Neuronal stem cell (in vitro differentiated cells): ENCODE data around the gene UBE3B.
A peak's percentile ranks its signal among the peaks of the same experiment; 100 is the strongest.

Experiments
- DNase-seq: peaks from one replicate; pipeline ENCODE4 v3.0.0-alpha.2; 2013; ENCODE audit warnings: low spot score
- H2AFZ ChIP-seq: one replicate; pipeline ENCODE4 v1.6.1; 2013; ENCODE audit warnings: mild to moderate bottlenecking, low read length, inconsistent platforms
- H2AK5ac ChIP-seq: 2 replicates; pipeline ENCODE4 v1.6.1; 2013; ENCODE audit warnings: low read depth, mild to moderate bottlenecking, inconsistent platforms, low read length, moderate library complexity, mixed read lengths
- H2BK120ac ChIP-seq: 2 replicates; pipeline ENCODE4 v1.6.1; 2013; ENCODE audit warnings: low read depth, mild to moderate bottlenecking, inconsistent platforms, low read length, moderate library complexity, mixed read lengths
- H2BK12ac ChIP-seq: one replicate; pipeline ENCODE4 v1.6.1; 2013; ENCODE audit warnings: low read length, inconsistent platforms
- H2BK15ac ChIP-seq: 2 replicates; pipeline ENCODE4 v1.6.1; 2013; ENCODE audit warnings: mild to moderate bottlenecking, low read length, inconsistent platforms, mixed read lengths
- H2BK5ac ChIP-seq: one replicate; pipeline ENCODE4 v1.6.1; 2013; ENCODE audit warnings: inconsistent platforms, mild to moderate bottlenecking, low read length, moderate library complexity
- H3K14ac ChIP-seq: one replicate; pipeline ENCODE4 v1.6.1; 2013; ENCODE audit warnings: low read length, inconsistent platforms
- H3K18ac ChIP-seq: 2 replicates; pipeline ENCODE4 v1.6.1; 2013; ENCODE audit warnings: low read length, inconsistent platforms
- H3K23ac ChIP-seq: 2 replicates; pipeline ENCODE4 v1.6.1; 2013; ENCODE audit warnings: low read depth, mild to moderate bottlenecking, mixed read lengths, low read length, inconsistent platforms; ENCODE audit not compliant: poor library complexity
- H3K27ac ChIP-seq: replicated peaks from 3 replicates; pipeline ENCODE4 v1.5.1; 2013; ENCODE audit warnings: low read length, inconsistent platforms
- H3K27me3 ChIP-seq, 3 experiments: 2 replicates each; pipeline ENCODE4 v1.6.1; 2013; ENCODE audit warnings: low read length in 3 of 3, mild to moderate bottlenecking in 2 of 3, inconsistent platforms in 1 of 3, low read depth in 1 of 3, mixed read lengths in 1 of 3, moderate library complexity in 1 of 3; ENCODE audit not compliant: control insufficient read depth in 3 of 3, insufficient read depth in 3 of 3
- H3K36me3 ChIP-seq, 2 donors: replicated peaks in 1 of 2; 2 replicates each; pipeline ENCODE4 v1.6.1; 2013; ENCODE audit warnings: low read length in 2 of 2; ENCODE audit not compliant: control insufficient read depth in 2 of 2, insufficient read depth in 2 of 2
- H3K4ac ChIP-seq: 2 replicates; pipeline ENCODE4 v1.6.1; 2013; ENCODE audit warnings: inconsistent platforms, mild to moderate bottlenecking, low read length, moderate library complexity
- H3K4me1 ChIP-seq, 2 donors: 1 replicate in 1 of 2; 2 replicates in 1 of 2; pipeline ENCODE4 v1.6.1; 2013; ENCODE audit warnings: low read length in 2 of 2, low read depth in 1 of 2; ENCODE audit not compliant: control insufficient read depth in 2 of 2, insufficient read depth in 1 of 2
- H3K4me2 ChIP-seq: one replicate; pipeline ENCODE4 v1.6.1; 2013; ENCODE audit warnings: mild to moderate bottlenecking, low read length, inconsistent platforms; ENCODE audit not compliant: insufficient read depth, poor library complexity, severe bottlenecking
- H3K4me3 ChIP-seq, 2 donors: 2 replicates each; pipeline ENCODE4 v1.5.1; 2013; ENCODE audit warnings: low read length in 2 of 2, mild to moderate bottlenecking in 2 of 2, inconsistent platforms in 1 of 2, moderate library complexity in 1 of 2
- H3K79me1 ChIP-seq: one replicate; pipeline ENCODE4 v1.6.1; 2013; ENCODE audit warnings: low read depth, mild to moderate bottlenecking, inconsistent platforms, low read length, moderate library complexity
- H3K9ac ChIP-seq: one replicate; pipeline ENCODE4 v1.6.1; 2013; ENCODE audit warnings: mild to moderate bottlenecking, low read depth, low read length, inconsistent platforms; ENCODE audit not compliant: poor library complexity
- H3K9me3 ChIP-seq, 2 donors: replicated peaks in 1 of 2; 2 replicates each; pipeline versions ENCODE3 to v1.6.1; 2013; ENCODE audit warnings: low read length in 2 of 2, mild to moderate bottlenecking in 2 of 2, inconsistent platforms in 1 of 2, low read depth in 1 of 2, mixed read lengths in 1 of 2, moderate library complexity in 1 of 2; ENCODE audit not compliant: control insufficient read depth in 2 of 2, insufficient read depth in 1 of 2
- H4K8ac ChIP-seq: one replicate; pipeline ENCODE4 v1.6.1; 2013; ENCODE audit warnings: low read depth, mild to moderate bottlenecking, inconsistent platforms, low read length, moderate library complexity
- H4K91ac ChIP-seq: one replicate; pipeline ENCODE4 v1.6.1; 2013; ENCODE audit warnings: low read length, low read depth, mild to moderate bottlenecking, inconsistent platforms; ENCODE audit not compliant: poor library complexity
- WGBS, 2 donors: extraction: QIAGEN DNeasy Blood & Tissue Kit; methylation state at CpG; one replicate each; pipeline ENCODE4 v1.1.7; 2013; ENCODE audit warnings: missing lambda C conversion rate in 2 of 2, mixed read lengths in 1 of 2; ENCODE audit not compliant: insufficient read length in 2 of 2, insufficient replicate concordance in 1 of 2; ENCODE audit errors: extremely low coverage in 2 of 2; 5-methylcytosine and 5-hydroxymethylcytosine counted together

UBE3B gene

DNA sequence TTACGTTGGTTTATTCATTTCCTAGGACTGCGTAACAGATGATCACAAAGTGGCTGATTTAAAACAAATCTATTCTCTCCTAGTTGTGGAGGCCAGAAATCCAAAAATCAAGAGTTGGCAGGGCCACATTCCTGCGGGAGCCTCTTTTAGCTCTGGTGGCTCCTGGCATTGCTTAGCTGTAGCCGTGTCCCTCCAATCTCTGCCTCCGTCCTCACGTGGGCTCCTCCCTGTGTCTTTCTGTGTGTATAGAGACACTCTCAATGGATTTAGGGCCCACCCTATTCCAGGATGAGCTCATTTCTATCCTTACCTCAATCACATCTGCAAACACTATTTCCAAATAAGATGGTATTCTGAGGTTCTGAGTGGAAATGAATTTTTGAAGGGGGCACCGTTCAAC is 42.9 kb upstream of the UBE3B start:
- Histone ChIP-seq H3K4me1 (no peaks in the 10 kb centered on the region), H2AFZ (no peak overlapping the region)

GRCh38 chr12:109435428-109436187 is 41.8 kb upstream of the UBE3B start:
- Histone ChIP-seq H2AFZ (peak overlapping the region; percentile 7), H2AK5ac (no peak overlapping the region), H3K27me3 (no peaks in the 10 kb centered on the region), H2BK5ac (no peak overlapping the region), H4K8ac (no peak overlapping the region), H3K18ac (no peak overlapping the region), H3K4me1 (no peaks in the 10 kb centered on the region), H2BK12ac (no peak overlapping the region), H3K23ac (no peak overlapping the region), H4K91ac (no peak overlapping the region), H3K9ac (no peak overlapping the region), H3K4me2 (no peak overlapping the region), H2BK120ac (no peak overlapping the region), H3K9me3 (no peaks in the 10 kb centered on the region), H3K36me3 (no peaks in the 10 kb centered on the region), H3K27ac (no peak overlapping the region), H3K4ac (no peak overlapping the region), H3K4me3 (no peak overlapping the region), H3K79me1 (no peaks in the 10 kb centered on the region), H2BK15ac (no peak overlapping the region), H3K14ac (no peak overlapping the region)
- no CpG with 5 or more reads among the region's 17 CpGs for WGBS, 2 donors
- no peak for DNase-seq

More for the DNA sequence above, 42.9 kb upstream of the UBE3B start:
- no peak for DNase-seq
- no peak overlapping the region for H3K23ac ChIP-seq
- no peak overlapping the region for H3K14ac ChIP-seq
- no peak overlapping the region for H2BK12ac ChIP-seq
- no peaks in the 10 kb centered on the region for H3K27me3 ChIP-seq
- H4K8ac ChIP-seq, result no peak overlapping the region
- H3K18ac ChIP-seq, result no peak overlapping the region
- no peaks in the 10 kb centered on the region for H3K79me1 ChIP-seq
- H3K4me3 ChIP-seq, result no peak overlapping the region
- H4K91ac ChIP-seq, result no peak overlapping the region
- no peak overlapping the region for H3K4me2 ChIP-seq
- no peak overlapping the region for H3K27ac ChIP-seq
- H3K9me3 ChIP-seq, result peaks cover 0 to 7% of the 10 kb centered on the region in 2 donors
- no peak overlapping the region for H3K4ac ChIP-seq
- no peak overlapping the region for H3K9ac ChIP-seq
- no peak overlapping the region for H2AK5ac ChIP-seq
- no peak overlapping the region for H2BK15ac ChIP-seq
- H3K36me3 ChIP-seq, result no peaks in the 10 kb centered on the region
- no peak overlapping the region for H2BK5ac ChIP-seq
- WGBS, 2 donors, result no CpG with 5 or more reads among the region's 7 CpGs
- H2BK120ac ChIP-seq, result no peak overlapping the region

DNA sequence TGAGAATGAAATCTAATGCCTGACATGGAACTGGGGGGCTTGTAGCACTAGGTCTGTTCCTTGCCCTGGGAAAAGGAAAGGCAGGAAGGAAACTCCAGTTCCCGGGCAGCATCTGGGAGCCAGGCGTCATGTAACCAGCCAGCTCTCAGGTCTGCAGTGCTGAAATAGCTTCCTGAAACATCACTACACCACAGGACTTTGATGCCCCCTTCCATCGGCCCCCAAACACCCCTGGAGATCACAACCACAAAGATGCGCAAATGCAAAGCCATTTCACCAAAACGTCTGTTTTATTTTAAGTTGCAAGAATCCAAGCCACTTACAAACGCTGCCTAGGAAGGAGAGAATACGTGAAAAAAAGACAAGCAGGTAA is 41.3 kb upstream of the UBE3B start:
- H3K36me3 ChIP-seq, result no peaks in the 10 kb centered on the region
- H2AK5ac ChIP-seq, result no peak overlapping the region
- no peak overlapping the region for H2BK5ac ChIP-seq
- no peaks in the 10 kb centered on the region for H3K79me1 ChIP-seq
- H3K14ac ChIP-seq, result no peak overlapping the region
- no peak overlapping the region for H3K4ac ChIP-seq
- peak overlapping the region; percentile 7 for H2AFZ ChIP-seq
- no peaks in the 10 kb centered on the region for H3K27me3 ChIP-seq
- H3K4me2 ChIP-seq, result no peak overlapping the region
- no peak overlapping the region for H3K18ac ChIP-seq
- H3K4me1 ChIP-seq, result no peaks in the 10 kb centered on the region
- no CpG with 5 or more reads among the region's 7 CpGs for WGBS, 2 donors
- no peaks in the 10 kb centered on the region for H3K9me3 ChIP-seq
- no peak overlapping the region for H3K23ac ChIP-seq
- H2BK120ac ChIP-seq, result no peak overlapping the region
- no peak overlapping the region for H2BK12ac ChIP-seq
- H3K4me3 ChIP-seq, result no peak overlapping the region
- H3K27ac ChIP-seq, result no peak overlapping the region
- H4K8ac ChIP-seq, result no peak overlapping the region
- H4K91ac ChIP-seq, result no peak overlapping the region
- H3K9ac ChIP-seq, result no peak overlapping the region
- H2BK15ac ChIP-seq, result no peak overlapping the region
- no peak for DNase-seq

DNA sequence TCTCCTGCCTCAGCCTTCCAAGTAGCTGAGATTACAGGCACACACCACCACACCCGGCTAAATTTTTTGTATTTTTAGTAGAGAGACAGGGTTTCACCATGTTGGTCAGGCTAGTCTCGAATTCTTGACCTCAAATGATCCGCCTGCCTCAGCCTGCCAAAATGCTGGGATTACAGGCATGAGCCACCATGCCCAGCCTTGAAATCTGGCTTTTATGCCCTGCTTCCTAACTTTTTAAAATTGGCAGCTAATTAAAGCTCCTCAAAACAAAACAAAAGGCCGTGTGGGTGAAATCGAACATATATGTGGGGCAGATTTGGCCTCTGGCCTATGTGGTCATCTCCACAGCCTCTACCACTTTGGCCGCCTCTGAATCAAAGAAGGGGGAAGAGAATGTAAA is 38.3 kb upstream of the UBE3B start:
- WGBS, 2 donors, result no CpG with 5 or more reads among the region's 6 CpGs
- H3K9me3 ChIP-seq, result no peaks in the 10 kb centered on the region
- no peak overlapping the region for H4K91ac ChIP-seq

More for the DNA sequence above, 38.3 kb upstream of the UBE3B start:
- Histone ChIP-seq H3K36me3 (peaks cover 0 to 12% of the 10 kb centered on the region in 2 donors), H2AK5ac (no peak overlapping the region), H2BK5ac (no peak overlapping the region), H3K23ac (no peak overlapping the region), H2AFZ (no peak overlapping the region), H3K4ac (no peak overlapping the region), H2BK12ac (no peak overlapping the region), H3K14ac (no peak overlapping the region), H4K8ac (no peak overlapping the region), H2BK120ac (no peak overlapping the region), H3K27ac (no peak overlapping the region), H3K4me2 (no peak overlapping the region), H3K4me1 (no peaks in the 10 kb centered on the region), H3K79me1 (no peaks in the 10 kb centered on the region), H3K9ac (no peak overlapping the region), H3K18ac (no peak overlapping the region), H3K27me3 (no peaks in the 10 kb centered on the region), H3K4me3 (no peak overlapping the region), H2BK15ac (no peak overlapping the region)
- DNase-seq, result no peak
